K562 (cell line): ENCODE results near the gene IARS2. TPM values are rescaled to one million over a fixed set of nuclear protein-coding genes. Genes with fewer than 3 reads are reported as not detected.

Source experiments
- BRD4 ChIP-seq: fragments of 200-600 bp; sonication (generic); IDR thresholded peaks from 2 replicates; pipeline ENCODE4 v1.6.1; 2017; ENCODE audit warnings: inconsistent platforms
- CBX8 ChIP-seq: fragments of 200-600 bp; sonication (generic); IDR thresholded peaks from 2 replicates; pipeline ENCODE4 v1.6.1; 2012; ENCODE audit warnings: borderline replicate concordance, mixed run types, low read depth, mild to moderate bottlenecking, moderate library complexity, mixed read lengths, low read length, control low read depth, inconsistent platforms; ENCODE audit not compliant: poor library complexity, severe bottlenecking; ENCODE audit errors: extremely low read depth
- EP400 ChIP-seq: fragments of 450-650 bp; IDR thresholded peaks from 2 replicates; pipeline ENCODE4 v1.6.1; 2017; ENCODE audit warnings: antibody characterized with exemption, mild to moderate bottlenecking, moderate library complexity
- FOSL1 ChIP-seq: fragments of 200-800 bp; sonication (Bioruptor generic); conservative IDR thresholded peaks from 2 replicates; pipeline ENCODE4 v1.6.1; 2016; ENCODE audit warnings: missing genetic modification characterization, missing compliant biosample characterization
- KLF10 ChIP-seq: fragments of 250-450 bp; sonication (Bioruptor Pico); IDR thresholded peaks from 2 replicates; pipeline ENCODE4 v1.6.1; 2021; ENCODE audit warnings: matching md5 sums
- MCM7 ChIP-seq, 2 experiments: fragments of 450-650 bp; IDR thresholded peaks; 2 replicates each; pipeline ENCODE4 v1.6.1; 2016 to 2018
- MTF1 ChIP-seq: fragments of 250-450 bp; sonication (Bioruptor Pico); IDR thresholded peaks from 2 replicates; pipeline ENCODE4 v1.9.0; 2021; ENCODE audit warnings: moderate library complexity, mild to moderate bottlenecking, inconsistent platforms, borderline replicate concordance
- NR1H2 ChIP-seq: sonication (generic); formaldehyde crosslinking; IDR thresholded peaks from 2 replicates; pipeline ENCODE4 v1.4.0; 2020; ENCODE audit warnings: mild to moderate bottlenecking, missing genetic modification reagents
- RB1 ChIP-seq: fragments of 450-650 bp; IDR thresholded peaks from 2 replicates; pipeline ENCODE4 v1.6.1; 2017; ENCODE audit warnings: low read depth, mild to moderate bottlenecking
- SMAD3 ChIP-seq: fragments of 450-650 bp; formaldehyde crosslinking; conservative IDR thresholded peaks from 2 replicates; pipeline ENCODE4 v1.4.0; 2020; ENCODE audit warnings: mild to moderate bottlenecking
- TRIM28 ChIP-seq: fragments of 450-650 bp; IDR thresholded peaks from 2 replicates; pipeline ENCODE4 v1.6.1; 2017
- WHSC1 ChIP-seq: IDR thresholded peaks from one replicate; pipeline ENCODE4 v1.6.1; 2012; ENCODE audit warnings: low read length, control low read depth, inconsistent platforms
- XRCC5 ChIP-seq: fragments of 200-400 bp; formaldehyde crosslinking; IDR thresholded peaks from 2 replicates; pipeline ENCODE4 v1.6.1; 2017; ENCODE audit warnings: low read depth, mild to moderate bottlenecking, low read length
- ZNF316 ChIP-seq: fragments of 450-650 bp; IDR thresholded peaks from 2 replicates; pipeline ENCODE4 v1.6.1; 2016
- ZNF668 ChIP-seq: fragments of 250-450 bp; sonication (Bioruptor Pico); IDR thresholded peaks from 2 replicates; pipeline ENCODE4 v1.8.0; 2022; ENCODE audit warnings: mild to moderate bottlenecking, inconsistent platforms
- polyA plus RNA-seq, 8 experiments: library from polyadenylated mRNA; depleted of rRNA in 4 of 8; stranded (reverse) in 5 of 8; unstranded in 3 of 8; fragments of >200 nt; fragmentation: Nextera tagmentation in 2 of 8; fragmentation: Illumina TruSeq in 1 of 8; extraction: Ambion mirVana in 2 of 8; extraction: Trizol in 1 of 8; gene quantifications; 2 replicates each; pipeline versions ENCODE4 v1.2.1 to v1.2.3, GENCODE V29; 2011 to 2014; ENCODE audit warnings: inconsistent platforms in 1 of 8, missing spikeins in 1 of 8
- total RNA-seq, 7 experiments: library from RNA; depleted of rRNA in 6 of 7; stranded (reverse); fragments of >200 nt in 6 of 7; fragmentation: Illumina TruSeq in 2 of 7; extraction: Trizol in 2 of 7; gene quantifications; 2 replicates each; pipeline versions ENCODE4 v1.2.1 to v1.2.3, GENCODE V29; 2011 to 2021; ENCODE audit warnings: low replicate concordance in 1 of 7
- TF ChIP-seq, protein P1 (sequence below), 2 experiments: fragments of 450-650 bp in 1 of 2; sonication (generic) in 1 of 2; formaldehyde crosslinking in 1 of 2; IDR thresholded peaks; 2 replicates each; pipeline versions ENCODE4 v1.7.1 to v1.9.0; 2016 to 2022; ENCODE audit warnings: inconsistent platforms in 1 of 2, mild to moderate bottlenecking in 1 of 2, missing genetic modification reagents in 1 of 2
- TF ChIP-seq, protein P2 (sequence below): IDR thresholded peaks from 2 replicates; pipeline ENCODE4 v1.6.1; 2016; ENCODE audit warnings: missing genetic modification characterization, missing compliant biosample characterization

Gene IARS2
- total and polyA plus RNA-seq, 9 of the 15 experiments (the other 6 are each of a cell fraction or from before 2014, with no cell fraction given), result 39.6 to 127 (median 93.8) TPM

DNA sequence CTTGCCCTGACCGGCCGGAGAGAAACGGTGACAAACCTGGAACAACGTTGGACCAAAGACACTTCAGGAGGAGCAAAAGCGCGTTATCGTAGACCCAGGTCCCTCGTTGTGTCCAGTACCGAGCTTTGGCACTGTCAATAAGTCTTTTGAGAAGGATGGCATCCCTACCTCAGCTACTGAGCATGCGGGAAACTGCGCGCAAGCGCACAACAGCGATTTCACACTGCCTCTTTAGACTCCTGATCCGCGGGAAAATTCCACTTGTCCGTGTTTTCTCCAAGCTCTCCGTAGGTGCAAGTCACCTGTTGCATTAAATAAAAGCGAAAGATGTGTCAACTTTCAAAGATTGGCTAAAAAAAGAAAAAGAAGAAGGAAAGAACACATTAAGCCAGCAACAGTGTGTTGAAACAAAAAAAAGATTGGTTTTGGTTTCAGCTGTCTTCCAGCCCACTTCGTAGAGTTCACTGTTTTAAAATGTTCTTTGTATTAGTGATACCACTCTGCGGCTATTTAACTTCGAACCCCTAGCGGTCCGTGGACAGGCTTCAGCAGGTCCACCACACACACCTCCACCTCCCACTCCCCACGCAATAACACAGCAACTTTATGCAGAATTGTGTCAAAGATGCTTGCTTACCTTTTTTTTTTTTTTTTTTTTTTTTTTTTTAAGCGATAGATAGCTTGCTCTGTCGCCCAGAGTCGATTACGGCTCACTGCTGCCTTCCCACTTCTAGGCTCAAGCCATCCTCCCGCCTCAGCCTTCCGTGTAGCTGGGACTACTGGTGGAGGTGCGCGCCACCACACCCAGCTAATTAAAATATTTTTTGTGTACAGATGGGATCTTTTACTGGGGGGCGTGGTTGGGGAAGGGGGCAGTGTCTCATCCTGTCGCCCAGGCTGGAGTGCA is 4.0 kb upstream of the IARS2 start, which contains the start of gene BPNT1 (continued):
- TF ChIP-seq, protein P1, sequence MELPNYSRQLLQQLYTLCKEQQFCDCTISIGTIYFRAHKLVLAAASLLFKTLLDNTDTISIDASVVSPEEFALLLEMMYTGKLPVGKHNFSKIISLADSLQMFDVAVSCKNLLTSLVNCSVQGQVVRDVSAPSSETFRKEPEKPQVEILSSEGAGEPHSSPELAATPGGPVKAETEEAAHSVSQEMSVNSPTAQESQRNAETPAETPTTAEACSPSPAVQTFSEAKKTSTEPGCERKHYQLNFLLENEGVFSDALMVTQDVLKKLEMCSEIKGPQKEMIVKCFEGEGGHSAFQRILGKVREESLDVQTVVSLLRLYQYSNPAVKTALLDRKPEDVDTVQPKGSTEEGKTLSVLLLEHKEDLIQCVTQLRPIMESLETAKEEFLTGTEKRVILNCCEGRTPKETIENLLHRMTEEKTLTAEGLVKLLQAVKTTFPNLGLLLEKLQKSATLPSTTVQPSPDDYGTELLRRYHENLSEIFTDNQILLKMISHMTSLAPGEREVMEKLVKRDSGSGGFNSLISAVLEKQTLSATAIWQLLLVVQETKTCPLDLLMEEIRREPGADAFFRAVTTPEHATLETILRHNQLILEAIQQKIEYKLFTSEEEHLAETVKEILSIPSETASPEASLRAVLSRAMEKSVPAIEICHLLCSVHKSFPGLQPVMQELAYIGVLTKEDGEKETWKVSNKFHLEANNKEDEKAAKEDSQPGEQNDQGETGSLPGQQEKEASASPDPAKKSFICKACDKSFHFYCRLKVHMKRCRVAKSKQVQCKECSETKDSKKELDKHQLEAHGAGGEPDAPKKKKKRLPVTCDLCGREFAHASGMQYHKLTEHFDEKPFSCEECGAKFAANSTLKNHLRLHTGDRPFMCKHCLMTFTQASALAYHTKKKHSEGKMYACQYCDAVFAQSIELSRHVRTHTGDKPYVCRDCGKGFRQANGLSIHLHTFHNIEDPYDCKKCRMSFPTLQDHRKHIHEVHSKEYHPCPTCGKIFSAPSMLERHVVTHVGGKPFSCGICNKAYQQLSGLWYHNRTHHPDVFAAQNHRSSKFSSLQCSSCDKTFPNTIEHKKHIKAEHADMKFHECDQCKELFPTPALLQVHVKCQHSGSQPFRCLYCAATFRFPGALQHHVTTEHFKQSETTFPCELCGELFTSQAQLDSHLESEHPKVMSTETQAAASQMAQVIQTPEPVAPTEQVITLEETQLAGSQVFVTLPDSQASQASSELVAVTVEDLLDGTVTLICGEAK (IDR thresholded peaks at IDR 0.05), result peak; percentile 53
- TF ChIP-seq, protein P1 (CRISPR knock-in tag; IDR thresholded peaks at IDR 0.05), result no peak
- TF ChIP-seq FOSL1 (tag), result no peak; the same call in 1 of the 2 replicates
- TF ChIP-seq TRIM28, result no peak; the same call in 1 of the 2 replicates
- 0 out of 4 replicates have a peak, but pooled peaks of 1 of the 2 experiments have one; percentile 57 for TF ChIP-seq MCM7 (IDR thresholded peaks at IDR 0.05)
- TF ChIP-seq EP400, result peak; percentile 71
- TF ChIP-seq ZNF668 (CRISPR knock-in tag), result no peak
- TF ChIP-seq, protein P2, sequence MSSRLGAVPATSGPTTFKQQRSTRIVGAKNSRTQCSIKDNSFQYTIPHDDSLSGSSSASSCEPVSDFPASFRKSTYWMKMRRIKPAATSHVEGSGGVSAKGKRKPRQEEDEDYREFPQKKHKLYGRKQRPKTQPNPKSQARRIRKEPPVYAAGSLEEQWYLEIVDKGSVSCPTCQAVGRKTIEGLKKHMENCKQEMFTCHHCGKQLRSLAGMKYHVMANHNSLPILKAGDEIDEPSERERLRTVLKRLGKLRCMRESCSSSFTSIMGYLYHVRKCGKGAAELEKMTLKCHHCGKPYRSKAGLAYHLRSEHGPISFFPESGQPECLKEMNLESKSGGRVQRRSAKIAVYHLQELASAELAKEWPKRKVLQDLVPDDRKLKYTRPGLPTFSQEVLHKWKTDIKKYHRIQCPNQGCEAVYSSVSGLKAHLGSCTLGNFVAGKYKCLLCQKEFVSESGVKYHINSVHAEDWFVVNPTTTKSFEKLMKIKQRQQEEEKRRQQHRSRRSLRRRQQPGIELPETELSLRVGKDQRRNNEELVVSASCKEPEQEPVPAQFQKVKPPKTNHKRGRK (tag), result peak; percentile 98
- TF ChIP-seq BRD4, result 0 out of 2 replicates have a peak, but pooled peaks have one; percentile 56
- no peak for TF ChIP-seq WHSC1
- TF ChIP-seq MTF1 (CRISPR knock-in tag), result no peak
- peak; percentile 38; the same call in 1 of the 2 replicates for TF ChIP-seq ZNF316
- TF ChIP-seq SMAD3 (CRISPR knock-in tag), result 0 out of 2 replicates have a peak, but pooled peaks have one; percentile 17
- peak; percentile 71 for TF ChIP-seq RB1
- no peak for TF ChIP-seq CBX8
- no peak for TF ChIP-seq KLF10
- peak; percentile 97; the same call in 1 of the 2 replicates for TF ChIP-seq XRCC5
- TF ChIP-seq NR1H2 (CRISPR knock-in tag), result no peak
